ENCODE data around the gene PLPPR3.

The PLPPR3 gene

GRCh38 chr19:863315-863620 is 41.5 kb upstream of the PLPPR3 start:
- Histone ChIP-seq H3K4me3 (ENCODE audit: low read length) (no peak overlapping the region; the same call in 1 of the 2 replicates), H3K4me1 (ENCODE audit: control insufficient read depth, insufficient read depth, low read length) (peaks cover 9% of the 10 kb centered on the region), H3K27ac (ENCODE audit: low read length) (no peak overlapping the region), H3K9me3 (ENCODE audit: control insufficient read depth, insufficient read depth, low read length) (no peaks in the 10 kb centered on the region), H3K27me3 (ENCODE audit: control insufficient read depth, insufficient read depth, low read length) (no peaks in the 10 kb centered on the region; the same call in 1 of the 2 replicates), H3K36me3 (ENCODE audit: control insufficient read depth, insufficient read depth, low read length) (peaks cover 5% of the 10 kb centered on the region; the same call in 1 of the 2 replicates)
- WGBS (ENCODE audit: insufficient coverage, insufficient read length): no CpG with 5 or more reads among the region's 7 CpGs
- no peak for DNase-seq (ENCODE audit: low read depth, low spot score)

GRCh38 chr19:862581-863314 is 41.0 kb upstream of the PLPPR3 start:
- Histone ChIP-seq H3K4me1 (ENCODE audit: control insufficient read depth, insufficient read depth, low read length) (peaks cover 9% of the 10 kb centered on the region), H3K27me3 (ENCODE audit: control insufficient read depth, insufficient read depth, low read length) (no peaks in the 10 kb centered on the region; the same call in 1 of the 2 replicates), H3K36me3 (ENCODE audit: control insufficient read depth, insufficient read depth, low read length) (no peaks in the 10 kb centered on the region), H3K9me3 (ENCODE audit: control insufficient read depth, insufficient read depth, low read length) (no peaks in the 10 kb centered on the region), H3K4me3 (ENCODE audit: low read length) (peak overlapping the region; percentile 37; the same call in 1 of the 2 replicates), H3K27ac (ENCODE audit: low read length) (no peak overlapping the region)
- no CpG with 5 or more reads among the region's 48 CpGs for WGBS (ENCODE audit: insufficient coverage, insufficient read length)
- peak; percentile 52 for DNase-seq (ENCODE audit: low read depth, low spot score)

- no peaks in the 10 kb centered on the region for H3K36me3 ChIP-seq (ENCODE audit: control insufficient read depth, insufficient read depth, low read length)
- H3K4me1 ChIP-seq (ENCODE audit: control insufficient read depth, insufficient read depth, low read length): peaks cover 8% of the 10 kb centered on the region
- no peak overlapping the region for H3K27ac ChIP-seq (ENCODE audit: low read length)
- DNase-seq (ENCODE audit: low read depth, low spot score): peak; percentile 77
- H3K4me3 ChIP-seq (ENCODE audit: low read length): peak overlapping the region; percentile 37; the same call in 1 of the 2 replicates
- no CpG with 5 or more reads among the region's 60 CpGs for WGBS (ENCODE audit: insufficient coverage, insufficient read length)
- H3K9me3 ChIP-seq (ENCODE audit: control insufficient read depth, insufficient read depth, low read length): no peaks in the 10 kb centered on the region
- no peaks in the 10 kb centered on the region; the same call in 1 of the 2 replicates for H3K27me3 ChIP-seq (ENCODE audit: control insufficient read depth, insufficient read depth, low read length)
These were observed 40.2 kb upstream of the PLPPR3 start for GRCh38 chr19:861756-862580.

GRCh38 chr19:861141-861755 is 39.5 kb upstream of the PLPPR3 start:
- H3K36me3 ChIP-seq (ENCODE audit: control insufficient read depth, insufficient read depth, low read length): no peaks in the 10 kb centered on the region
- H3K4me3 ChIP-seq (ENCODE audit: low read length): peak overlapping the region; percentile 8; the same call in 1 of the 2 replicates
- H3K27ac ChIP-seq (ENCODE audit: low read length): no peak overlapping the region
- DNase-seq (ENCODE audit: low read depth, low spot score): no peak
- peaks cover 7% of the 10 kb centered on the region; the same call in 1 of the 2 replicates for H3K4me1 ChIP-seq (ENCODE audit: control insufficient read depth, insufficient read depth, low read length)
- WGBS (ENCODE audit: insufficient coverage, insufficient read length): no CpG with 5 or more reads among the region's 35 CpGs
- no peaks in the 10 kb centered on the region; the same call in 1 of the 2 replicates for H3K27me3 ChIP-seq (ENCODE audit: control insufficient read depth, insufficient read depth, low read length)
- H3K9me3 ChIP-seq (ENCODE audit: control insufficient read depth, insufficient read depth, low read length): no peaks in the 10 kb centered on the region

- no peak for DNase-seq (ENCODE audit: low read depth, low spot score)
- Histone ChIP-seq H3K36me3 (ENCODE audit: control insufficient read depth, insufficient read depth, low read length) (no peaks in the 10 kb centered on the region), H3K27me3 (ENCODE audit: control insufficient read depth, insufficient read depth, low read length) (no peaks in the 10 kb centered on the region; the same call in 1 of the 2 replicates), H3K4me3 (ENCODE audit: low read length) (peak within 1 kb of the TSS; percentile 61; the same call in 1 of the 2 replicates), H3K4me1 (ENCODE audit: control insufficient read depth, insufficient read depth, low read length) (peaks cover 6% of the 10 kb centered on the region; the same call in 1 of the 2 replicates), H3K9me3 (ENCODE audit: control insufficient read depth, insufficient read depth, low read length) (no peaks in the 10 kb centered on the region), H3K27ac (ENCODE audit: low read length) (no peak within 1 kb of the TSS)
- WGBS (ENCODE audit: insufficient coverage, insufficient read length): no CpG with 5 or more reads among the region's 24 CpGs
These were observed 37.4 kb upstream of the PLPPR3 start, which contains the start of gene CFD for GRCh38 chr19:858868-859843. Gene CFD (plus strand): TSS chr19:859664. CDS start chr19:859690, 26 bp downstream.

- no peaks in the 10 kb centered on the region for H3K9me3 ChIP-seq (ENCODE audit: control insufficient read depth, insufficient read depth, low read length)
- no peak overlapping the region for H3K27ac ChIP-seq (ENCODE audit: low read length)
- peaks cover 6% of the 10 kb centered on the region; the same call in 1 of the 2 replicates for H3K4me1 ChIP-seq (ENCODE audit: control insufficient read depth, insufficient read depth, low read length)
- DNase-seq (ENCODE audit: low read depth, low spot score): no peak
- H3K4me3 ChIP-seq (ENCODE audit: low read length): no peak overlapping the region
- no peaks in the 10 kb centered on the region for H3K36me3 ChIP-seq (ENCODE audit: control insufficient read depth, insufficient read depth, low read length)
- H3K27me3 ChIP-seq (ENCODE audit: control insufficient read depth, insufficient read depth, low read length): no peaks in the 10 kb centered on the region; the same call in 1 of the 2 replicates
- WGBS (ENCODE audit: insufficient coverage, insufficient read length): no CpG with 5 or more reads among the region's 9 CpGs
These were observed 36.5 kb upstream of the PLPPR3 start for GRCh38 chr19:858284-858683.

- Histone ChIP-seq H3K27me3 (ENCODE audit: control insufficient read depth, insufficient read depth, low read length) (no peaks in the 10 kb centered on the region; the same call in 1 of the 2 replicates), H3K36me3 (ENCODE audit: control insufficient read depth, insufficient read depth, low read length) (no peaks in the 10 kb centered on the region; the same call in 1 of the 2 replicates), H3K4me1 (ENCODE audit: control insufficient read depth, insufficient read depth, low read length) (peaks cover 2% of the 10 kb centered on the region; the same call in 1 of the 2 replicates), H3K27ac (ENCODE audit: low read length) (no peak overlapping the region), H3K9me3 (ENCODE audit: control insufficient read depth, insufficient read depth, low read length) (no peaks in the 10 kb centered on the region), H3K4me3 (ENCODE audit: low read length) (no peak overlapping the region)
- no peak for DNase-seq (ENCODE audit: low read depth, low spot score)
- no CpG with 5 or more reads among the region's 40 CpGs for WGBS (ENCODE audit: insufficient coverage, insufficient read length)
These were observed 33.9 kb upstream of the PLPPR3 start for GRCh38 chr19:855566-856120.

- no peak for DNase-seq (ENCODE audit: low read depth, low spot score)
- no CpG with 5 or more reads among the region's 12 CpGs for WGBS (ENCODE audit: insufficient coverage, insufficient read length)
- no peak overlapping the region for H3K27ac ChIP-seq (ENCODE audit: low read length)
- H3K36me3 ChIP-seq (ENCODE audit: control insufficient read depth, insufficient read depth, low read length): no peaks in the 10 kb centered on the region; the same call in 1 of the 2 replicates
- no peaks in the 10 kb centered on the region; the same call in 1 of the 2 replicates for H3K27me3 ChIP-seq (ENCODE audit: control insufficient read depth, insufficient read depth, low read length)
- no peaks in the 10 kb centered on the region for H3K9me3 ChIP-seq (ENCODE audit: control insufficient read depth, insufficient read depth, low read length)
- H3K4me3 ChIP-seq (ENCODE audit: low read length): no peak overlapping the region
- H3K4me1 ChIP-seq (ENCODE audit: control insufficient read depth, insufficient read depth, low read length): peaks cover 2% of the 10 kb centered on the region; the same call in 1 of the 2 replicates
These were observed 33.4 kb upstream of the PLPPR3 start for GRCh38 chr19:855142-855541.

GRCh38 chr19:854549-854948 is 32.8 kb upstream of the PLPPR3 start:
- Histone ChIP-seq H3K27ac (ENCODE audit: low read length) (no peak overlapping the region), H3K9me3 (ENCODE audit: control insufficient read depth, insufficient read depth, low read length) (no peaks in the 10 kb centered on the region), H3K27me3 (ENCODE audit: control insufficient read depth, insufficient read depth, low read length) (no peaks in the 10 kb centered on the region; the same call in 1 of the 2 replicates), H3K4me3 (ENCODE audit: low read length) (no peak overlapping the region), H3K36me3 (ENCODE audit: control insufficient read depth, insufficient read depth, low read length) (no peaks in the 10 kb centered on the region; the same call in 1 of the 2 replicates), H3K4me1 (ENCODE audit: control insufficient read depth, insufficient read depth, low read length) (peaks cover 1% of the 10 kb centered on the region; the same call in 1 of the 2 replicates)
- no CpG with 5 or more reads among the region's 6 CpGs for WGBS (ENCODE audit: insufficient coverage, insufficient read length)
- no peak for DNase-seq (ENCODE audit: low read depth, low spot score)
